CD14-positive monocyte (primary cell): Measurements from ENCODE around the gene SLC6A1. TPM values are rescaled to one million over a fixed set of nuclear protein-coding genes. Genes with fewer than 3 reads are reported as not detected.

Source experiments
- DNase-seq, 3 donors: peaks; one replicate each; pipeline ENCODE4 v3.0.0-alpha.2; 2011 to 2022
- H2AFZ ChIP-seq: 2 replicates; pipeline ENCODE4 v1.6.0; 2012; ENCODE audit warnings: mild to moderate bottlenecking, low read depth, low read length, inconsistent platforms; ENCODE audit not compliant: insufficient read depth, poor library complexity, severe bottlenecking
- H3K27ac ChIP-seq, 2 donors: 1 replicate in 1 of 2; 2 replicates in 1 of 2; pipeline ENCODE4 v1.5.1; 2012 to 2013; ENCODE audit warnings: low read length in 2 of 2, control low read depth in 1 of 2, inconsistent platforms in 1 of 2, low read depth in 1 of 2, mild to moderate bottlenecking in 1 of 2
- H3K27me3 ChIP-seq, 2 donors: one replicate each; pipeline versions ENCODE4 v1.6.0 to v1.6.1; 2011 to 2013; ENCODE audit warnings: low read length in 2 of 2; ENCODE audit not compliant: control insufficient read depth in 2 of 2, insufficient read depth in 2 of 2
- H3K36me3 ChIP-seq, 2 donors: replicated peaks in 1 of 2; 1 replicate in 1 of 2; 2 replicates in 1 of 2; pipeline versions ENCODE4 v1.5.1 to v1.6.1; 2012 to 2013; ENCODE audit warnings: low read length in 2 of 2, control low read depth in 1 of 2, inconsistent platforms in 1 of 2, mild to moderate bottlenecking in 1 of 2; ENCODE audit not compliant: insufficient read depth in 2 of 2, control insufficient read depth in 1 of 2
- H3K4me1 ChIP-seq, 2 donors: 1 replicate in 1 of 2; 2 replicates in 1 of 2; pipeline versions ENCODE4 v1.5.1 to v1.6.1; 2012 to 2013; ENCODE audit warnings: low read length in 2 of 2, control low read depth in 1 of 2, inconsistent platforms in 1 of 2, mild to moderate bottlenecking in 1 of 2, moderate library complexity in 1 of 2; ENCODE audit not compliant: insufficient read depth in 2 of 2, control insufficient read depth in 1 of 2
- H3K4me2 ChIP-seq: replicated peaks from 2 replicates; pipeline ENCODE3; 2012; ENCODE audit warnings: low read length, moderate library complexity, mild to moderate bottlenecking; ENCODE audit not compliant: poor library complexity, severe bottlenecking; ENCODE audit errors: extremely low read depth
- H3K4me3 ChIP-seq, 3 experiments: fragments of 200-600 bp in 1 of 3; sonication (generic) in 1 of 3; replicated peaks in 1 of 3; 1 replicate in 2 of 3; 2 replicates in 1 of 3; pipeline ENCODE4 v1.5.1; 2011 to 2013; ENCODE audit warnings: low read length in 3 of 3, mild to moderate bottlenecking in 3 of 3, control low read depth in 2 of 3, low read depth in 2 of 3, inconsistent platforms in 1 of 3, moderate library complexity in 1 of 3
- H3K79me2 ChIP-seq: 2 replicates; pipeline ENCODE4 v1.6.0; 2012; ENCODE audit warnings: mild to moderate bottlenecking, control low read depth, inconsistent platforms, low read length, moderate library complexity; ENCODE audit not compliant: insufficient read depth
- H3K9ac ChIP-seq: 2 replicates; pipeline ENCODE4 v1.6.0; 2017; ENCODE audit warnings: low read length, mild to moderate bottlenecking; ENCODE audit not compliant: insufficient read depth, poor library complexity, severe bottlenecking
- H3K9me3 ChIP-seq, 2 donors: replicated peaks in 1 of 2; 1 replicate in 1 of 2; 2 replicates in 1 of 2; pipeline versions ENCODE4 v1.5.1 to v1.6.1; 2012 to 2013; ENCODE audit warnings: low read length in 2 of 2, control low read depth in 1 of 2; ENCODE audit not compliant: control insufficient read depth in 1 of 2, insufficient read depth in 1 of 2
- H4K20me1 ChIP-seq: 2 replicates; pipeline ENCODE4 v1.6.0; 2012; ENCODE audit warnings: mild to moderate bottlenecking, low read length, control low read depth, moderate library complexity; ENCODE audit not compliant: insufficient read depth
- H3K27ac Mint-ChIP-seq, 7 donors: one replicate each; pipeline ENCODE4 v1.8.0; 2020; ENCODE audit warnings: mild to moderate bottlenecking in 7 of 7, mixed read lengths in 7 of 7, moderate library complexity in 6 of 7, inconsistent platforms in 2 of 7
- H3K27me3 Mint-ChIP-seq, 3 donors: one replicate each; pipeline ENCODE4 v1.8.0; 2021 to 2022; ENCODE audit warnings: low read depth in 3 of 3, mild to moderate bottlenecking in 3 of 3, mixed read lengths in 3 of 3, moderate library complexity in 3 of 3, inconsistent platforms in 1 of 3
- H3K36me3 Mint-ChIP-seq, 2 donors: one replicate each; pipeline ENCODE4 v1.8.0; 2020; ENCODE audit warnings: mixed read lengths in 2 of 2, inconsistent platforms in 1 of 2, mild to moderate bottlenecking in 1 of 2
- H3K4me1 Mint-ChIP-seq: one replicate; pipeline ENCODE4 v1.8.0; 2020; ENCODE audit warnings: mild to moderate bottlenecking, mixed read lengths
- H3K4me3 Mint-ChIP-seq, 2 donors: one replicate each; pipeline ENCODE4 v1.8.0; 2020; ENCODE audit warnings: mild to moderate bottlenecking in 2 of 2, mixed read lengths in 2 of 2, moderate library complexity in 1 of 2
- H3K9me3 Mint-ChIP-seq, 7 donors: one replicate each; pipeline ENCODE4 v1.8.0; 2020 to 2022; ENCODE audit warnings: mixed read lengths in 7 of 7, mild to moderate bottlenecking in 6 of 7, moderate library complexity in 6 of 7, inconsistent platforms in 2 of 7
- CTCF ChIP-seq: fragments of 200-600 bp; IDR thresholded peaks from one replicate; pipeline ENCODE4 v1.8.0; 2022; ENCODE audit warnings: antibody characterized with exemption, mild to moderate bottlenecking
- WGBS: methylation state at CpG from one replicate; pipeline ENCODE4 v1.1.5; 2013; ENCODE audit warnings: missing lambda C conversion rate; ENCODE audit not compliant: insufficient coverage; 5-methylcytosine and 5-hydroxymethylcytosine counted together
- intact Hi-C, 2 donors: fragments of 100-400 bp; cut with micrococcal nuclease; formaldehyde crosslinking; loops; one replicate each; pipeline versions ENCODE4 v1.15.0 to v1.15.1; 2023
- polyA plus RNA-seq, 3 donors: library from polyadenylated mRNA; depleted of rRNA in 1 of 3; unstranded in 2 of 3; stranded (reverse) in 1 of 3; fragments of 300-500 nt in 2 of 3; fragments of >200 nt in 1 of 3; fragmentation: Illumina TruSeq in 2 of 3; gene quantifications; 1 replicate in 2 of 3; 2 replicates in 1 of 3; pipeline ENCODE4 v1.2.3, GENCODE V29; 2012 to 2021

SLC6A1 gene
- polyA plus RNA-seq, 3 donors, result not detected

GRCh38 chr3:11004563-11004962 is 12.0 kb downstream of the SLC6A1 start:
- no peak overlapping the region for H2AFZ ChIP-seq
- H4K20me1 ChIP-seq, result no peaks in the 10 kb centered on the region
- DNase-seq, result no peak
- peaks cover 9 to 20% (median 16%) of the 10 kb centered on the region in 3 donors for H3K27me3 Mint-ChIP-seq
- no peak overlapping the region for H3K4me3 Mint-ChIP-seq
- no peaks in the 10 kb centered on the region for H3K4me1 Mint-ChIP-seq
- H3K9me3 ChIP-seq, result no peaks in the 10 kb centered on the region
- no peaks in the 10 kb centered on the region for H3K79me2 ChIP-seq
- no peak overlapping the region for H3K4me3 ChIP-seq
- H3K4me1 ChIP-seq, result no peaks in the 10 kb centered on the region
- TF ChIP-seq CTCF, result no peak
- intact Hi-C loops, result no loop called here
- H3K27ac Mint-ChIP-seq, result no peak overlapping the region
- H3K36me3 Mint-ChIP-seq, result no peaks in the 10 kb centered on the region
- no peak overlapping the region for H3K9ac ChIP-seq
- H3K4me2 ChIP-seq, result no peak overlapping the region
- no peaks in the 10 kb centered on the region for H3K9me3 Mint-ChIP-seq
- H3K27ac ChIP-seq, result no peak overlapping the region
- no peaks in the 10 kb centered on the region for H3K36me3 ChIP-seq
- 89% methylated on average over 8 of the region's 8 CpGs for WGBS
- peaks cover 0 to 2% of the 10 kb centered on the region in 2 donors for H3K27me3 ChIP-seq

- Mint-ChIP-seq H3K4me3 (no peak overlapping the region), H3K27me3 (peaks cover 4 to 19% (median 13%) of the 10 kb centered on the region in 3 donors), H3K36me3 (no peaks in the 10 kb centered on the region), H3K4me1 (no peaks in the 10 kb centered on the region), H3K27ac (no peak overlapping the region), H3K9me3 (no peaks in the 10 kb centered on the region)
- Histone ChIP-seq H3K4me1 (no peaks in the 10 kb centered on the region), H4K20me1 (no peaks in the 10 kb centered on the region), H3K27ac (no peak overlapping the region), H3K9ac (no peak overlapping the region), H3K9me3 (no peaks in the 10 kb centered on the region), H3K79me2 (no peaks in the 10 kb centered on the region), H2AFZ (no peak overlapping the region), H3K36me3 (no peaks in the 10 kb centered on the region), H3K4me2 (no peak overlapping the region), H3K27me3 (no peaks in the 10 kb centered on the region), H3K4me3 (no peak overlapping the region)
- WGBS, result 66% methylated on average over 6 of the region's 6 CpGs
- intact Hi-C loops, result no loop called here
- TF ChIP-seq CTCF, result no peak
- DNase-seq, result no peak
Measured at GRCh38 chr3:11005686-11006256, 13.2 kb downstream of the SLC6A1 start.
